RPMI8226 (cell line): Measurements from ENCODE around the gene SALL4.

ENCODE experiments used
- DNase-seq: peaks from one replicate; pipeline ENCODE4 v3.0.0-alpha.2; 2015

The SALL4 gene

GRCh38 chr20:51734876-51735720, 67.2 kb downstream of the SALL4 start:
- DNase-seq, result no peak

GRCh38 chr20:51733070-51733469, 69.3 kb downstream of the SALL4 start:
- DNase-seq, result no peak
